ENCODE results near the gene GLOD4.

GLOD4 gene

DNA sequence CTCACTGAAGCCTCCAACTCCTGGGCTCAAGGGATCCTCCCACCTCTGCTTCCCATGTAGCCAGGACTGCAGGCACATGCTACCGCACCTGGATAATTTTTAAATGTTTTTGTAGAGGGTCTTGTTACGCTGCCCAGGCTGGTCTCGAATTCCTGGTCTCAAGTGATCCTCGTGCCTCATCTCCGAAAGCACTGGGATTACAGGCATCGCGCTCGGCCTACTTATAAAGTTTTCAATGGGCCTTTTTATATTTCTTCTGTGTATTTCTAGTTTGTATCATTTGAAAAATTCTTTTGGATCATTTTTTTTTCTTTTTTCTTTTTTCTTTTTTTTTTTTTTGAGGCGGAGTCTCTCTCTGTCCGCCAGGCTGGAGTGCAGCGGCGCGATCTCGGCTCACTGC is 57.0 kb downstream of the GLOD4 start:
- TF ChIP-seq, protein P1, sequence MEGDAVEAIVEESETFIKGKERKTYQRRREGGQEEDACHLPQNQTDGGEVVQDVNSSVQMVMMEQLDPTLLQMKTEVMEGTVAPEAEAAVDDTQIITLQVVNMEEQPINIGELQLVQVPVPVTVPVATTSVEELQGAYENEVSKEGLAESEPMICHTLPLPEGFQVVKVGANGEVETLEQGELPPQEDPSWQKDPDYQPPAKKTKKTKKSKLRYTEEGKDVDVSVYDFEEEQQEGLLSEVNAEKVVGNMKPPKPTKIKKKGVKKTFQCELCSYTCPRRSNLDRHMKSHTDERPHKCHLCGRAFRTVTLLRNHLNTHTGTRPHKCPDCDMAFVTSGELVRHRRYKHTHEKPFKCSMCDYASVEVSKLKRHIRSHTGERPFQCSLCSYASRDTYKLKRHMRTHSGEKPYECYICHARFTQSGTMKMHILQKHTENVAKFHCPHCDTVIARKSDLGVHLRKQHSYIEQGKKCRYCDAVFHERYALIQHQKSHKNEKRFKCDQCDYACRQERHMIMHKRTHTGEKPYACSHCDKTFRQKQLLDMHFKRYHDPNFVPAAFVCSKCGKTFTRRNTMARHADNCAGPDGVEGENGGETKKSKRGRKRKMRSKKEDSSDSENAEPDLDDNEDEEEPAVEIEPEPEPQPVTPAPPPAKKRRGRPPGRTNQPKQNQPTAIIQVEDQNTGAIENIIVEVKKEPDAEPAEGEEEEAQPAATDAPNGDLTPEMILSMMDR (IDR thresholded peaks at IDR 0.05; ENCODE audit: insufficient read depth, missing control alignments) = no peak
- FAIRE-seq (no peak), DNase-seq (ENCODE audit: insufficient read length, low spot score) (no peak)

DNA sequence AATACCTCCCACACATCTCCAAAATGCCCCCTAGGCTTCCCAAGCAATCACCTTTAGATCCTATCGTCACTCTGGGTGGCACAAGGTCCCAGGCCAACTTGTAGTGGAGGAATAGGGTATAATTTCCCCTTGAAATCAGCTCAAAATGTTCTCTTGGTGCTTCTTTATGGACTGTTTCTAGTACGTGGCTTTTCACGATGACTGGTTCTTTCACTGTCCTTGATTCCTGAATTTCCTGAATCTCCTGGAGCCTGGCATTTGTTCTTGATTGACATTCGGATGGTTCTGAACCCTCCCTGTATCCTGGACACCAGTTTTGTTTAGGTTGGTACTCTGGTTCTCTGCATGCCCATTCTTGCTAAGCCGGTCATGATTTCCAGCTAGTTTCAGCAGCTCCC is 60.5 kb downstream of the GLOD4 start:
- FAIRE-seq = no peak
- TF ChIP-seq, protein P1 (IDR thresholded peaks at IDR 0.05; ENCODE audit: insufficient read depth, missing control alignments) = no peak
- no peak for DNase-seq (ENCODE audit: insufficient read length, low spot score)

DNA sequence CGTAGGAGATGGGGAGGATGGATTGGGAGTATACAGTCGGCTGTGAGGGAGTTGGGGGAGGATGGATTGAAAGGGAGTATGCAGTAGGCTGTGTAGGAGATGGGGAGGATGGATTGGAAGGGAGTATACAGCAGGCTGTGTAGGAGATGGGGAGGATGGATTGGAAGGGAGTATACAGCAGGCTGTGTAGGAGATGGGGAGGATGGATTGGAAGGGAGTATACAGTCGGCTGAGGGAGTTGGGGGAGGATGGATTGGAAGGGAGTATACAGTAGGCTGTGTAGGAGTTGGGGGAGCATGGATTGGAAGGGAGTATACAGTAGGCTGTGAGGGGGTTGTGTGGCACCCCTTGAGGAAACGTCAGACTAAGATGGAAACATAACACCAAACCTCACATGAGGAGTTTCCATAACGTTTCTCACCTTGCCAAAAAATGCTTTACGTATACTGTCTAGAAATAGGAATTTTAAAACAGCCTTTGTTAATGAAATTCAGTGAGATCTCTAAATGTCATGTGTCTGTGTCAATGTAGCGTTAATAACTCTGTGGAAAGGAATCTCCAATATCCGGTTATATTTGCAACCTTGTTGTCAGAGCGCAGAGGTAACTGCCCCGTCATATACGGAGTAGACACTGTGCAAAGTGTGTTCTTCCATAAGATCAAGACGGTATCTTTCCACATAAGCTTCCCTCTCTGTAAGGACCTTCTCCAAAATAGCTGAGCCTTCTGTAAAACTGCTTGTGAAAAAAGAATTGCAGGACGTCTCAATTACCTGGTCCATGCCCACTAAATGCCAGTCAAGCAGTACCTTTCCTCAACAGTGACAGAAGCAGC is 61.2 kb downstream of the GLOD4 start:
- TF ChIP-seq, protein P1 (IDR thresholded peaks at IDR 0.05; ENCODE audit: insufficient read depth, missing control alignments) = no peak
- DNase-seq (ENCODE audit: insufficient read length, low spot score) = no peak
- FAIRE-seq = no peak

DNA sequence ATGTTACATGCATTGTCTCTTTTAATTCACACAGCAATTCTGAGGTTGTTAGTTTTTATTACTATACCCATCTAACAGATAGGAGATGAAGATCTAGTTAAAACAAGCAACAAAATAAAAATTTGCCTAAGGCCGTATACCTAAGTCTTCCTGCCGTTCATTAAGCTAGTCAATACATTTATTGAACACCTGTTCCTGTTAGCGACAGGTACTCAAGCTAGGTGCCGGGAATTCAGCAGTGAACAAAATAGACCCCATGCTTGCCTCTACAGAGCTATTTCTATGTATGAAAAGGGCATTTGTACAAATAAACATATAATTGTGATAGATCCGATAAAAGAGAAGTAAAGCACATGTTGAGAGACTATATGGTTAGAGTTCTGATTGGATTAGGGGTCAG is 64.0 kb downstream of the GLOD4 start:
- FAIRE-seq (no peak), DNase-seq (ENCODE audit: insufficient read length, low spot score) (no peak)
- TF ChIP-seq, protein P1 (IDR thresholded peaks at IDR 0.05; ENCODE audit: insufficient read depth, missing control alignments) = no peak
